ENCODE measurements around the gene FUCA1. TPM values are rescaled to one million over a fixed set of nuclear protein-coding genes. Genes with fewer than 3 reads are reported as not detected.

FUCA1 gene
- total RNA-seq, 2 donors from 2014 or later: 9.7 to 14.0 TPM

Other genes starting within 250 kb of the FUCA1 start
- 1,000 to 10,000 TPM; 1,338 to 1,473 TPM for gene RPL11, start 176.5 kb downstream of the FUCA1 start, total RNA-seq
- 10 to 100 TPM; 33.3 to 42.4 TPM for gene ELOA, start 124.8 kb downstream of the FUCA1 start, total RNA-seq
- 10 to 100 TPM; 62.5 to 71.3 TPM for gene PITHD1, start 89.9 kb downstream of the FUCA1 start, total RNA-seq
- gene LYPLA2, start 77.1 kb downstream of the FUCA1 start, total RNA-seq: 100 to 1,000 TPM; 103 to 107 TPM
- 10 to 100 TPM; 60.4 to 66.0 TPM for gene GALE, start 67.5 kb downstream of the FUCA1 start, total RNA-seq
- 10 to 100 TPM; 24.0 to 41.7 TPM for gene HMGCL, start 42.9 kb downstream of the FUCA1 start, total RNA-seq
- not detected for gene CNR2, start 45.1 kb upstream of the FUCA1 start, total RNA-seq
- 100 to 1,000 TPM; 107 to 108 TPM for gene PNRC2, start 91.5 kb upstream of the FUCA1 start, total RNA-seq
- 100 to 1,000 TPM; 162 to 170 TPM for gene SRSF10, start 112.0 kb upstream of the FUCA1 start, total RNA-seq
- gene MYOM3, start 243.8 kb upstream of the FUCA1 start, total RNA-seq: under 1 TPM; 0.11 to 0.15 TPM

Data from endodermal cell (in vitro differentiated cells).